ENCODE data around the gene LMOD2. TPM values are rescaled to one million over a fixed set of nuclear protein-coding genes. Genes with fewer than 3 reads are reported as not detected.

Gene LMOD2
- total RNA-seq, 1 experiment from 2014 or later, result not detected

GRCh38 chr7:123679614-123680013 is 23.9 kb downstream of the LMOD2 start:
- RAD21 ChIA-PET (ENCODE audit: low non-redundant PET in 1 of 2, low total read pairs in 2 of 2, uncharacterized antibody in 2 of 2, unreplicated experiment in 2 of 2), result no interaction called here
- ATAC-seq (no peak), DNase-seq (ENCODE audit: low read depth, low spot score) (no peak)
- H3K9ac ChIP-seq (ENCODE audit: low read length), result no peak overlapping the region
- CTCF ChIA-PET, result no interaction called here
- no peaks in the 10 kb centered on the region for H3K79me2 ChIP-seq (ENCODE audit: insufficient read depth, low read length)
- H3K9me2 ChIP-seq (ENCODE audit: insufficient read depth), result no peaks in the 10 kb centered on the region
- no peak overlapping the region for H3K27ac ChIP-seq (ENCODE audit: low read depth, low read length)
- intact Hi-C loops (cut with micrococcal nuclease), result loop anchor here (5.0 kb wide), 2 partner anchors 97 to 187 kb away; no protein-coding TSS in a partner anchor
- H4K20me1 ChIP-seq (ENCODE audit: insufficient read depth), result no peaks in the 10 kb centered on the region
- no peak for TF ChIP-seq EZH2phosphoT487 (IDR thresholded peaks at IDR 0.05; ENCODE audit: borderline replicate concordance)
- no peak for TF ChIP-seq ELF1 (IDR thresholded peaks at IDR 0.05; ENCODE audit: borderline replicate concordance, low read depth)
- TF ChIP-seq, protein P1, sequence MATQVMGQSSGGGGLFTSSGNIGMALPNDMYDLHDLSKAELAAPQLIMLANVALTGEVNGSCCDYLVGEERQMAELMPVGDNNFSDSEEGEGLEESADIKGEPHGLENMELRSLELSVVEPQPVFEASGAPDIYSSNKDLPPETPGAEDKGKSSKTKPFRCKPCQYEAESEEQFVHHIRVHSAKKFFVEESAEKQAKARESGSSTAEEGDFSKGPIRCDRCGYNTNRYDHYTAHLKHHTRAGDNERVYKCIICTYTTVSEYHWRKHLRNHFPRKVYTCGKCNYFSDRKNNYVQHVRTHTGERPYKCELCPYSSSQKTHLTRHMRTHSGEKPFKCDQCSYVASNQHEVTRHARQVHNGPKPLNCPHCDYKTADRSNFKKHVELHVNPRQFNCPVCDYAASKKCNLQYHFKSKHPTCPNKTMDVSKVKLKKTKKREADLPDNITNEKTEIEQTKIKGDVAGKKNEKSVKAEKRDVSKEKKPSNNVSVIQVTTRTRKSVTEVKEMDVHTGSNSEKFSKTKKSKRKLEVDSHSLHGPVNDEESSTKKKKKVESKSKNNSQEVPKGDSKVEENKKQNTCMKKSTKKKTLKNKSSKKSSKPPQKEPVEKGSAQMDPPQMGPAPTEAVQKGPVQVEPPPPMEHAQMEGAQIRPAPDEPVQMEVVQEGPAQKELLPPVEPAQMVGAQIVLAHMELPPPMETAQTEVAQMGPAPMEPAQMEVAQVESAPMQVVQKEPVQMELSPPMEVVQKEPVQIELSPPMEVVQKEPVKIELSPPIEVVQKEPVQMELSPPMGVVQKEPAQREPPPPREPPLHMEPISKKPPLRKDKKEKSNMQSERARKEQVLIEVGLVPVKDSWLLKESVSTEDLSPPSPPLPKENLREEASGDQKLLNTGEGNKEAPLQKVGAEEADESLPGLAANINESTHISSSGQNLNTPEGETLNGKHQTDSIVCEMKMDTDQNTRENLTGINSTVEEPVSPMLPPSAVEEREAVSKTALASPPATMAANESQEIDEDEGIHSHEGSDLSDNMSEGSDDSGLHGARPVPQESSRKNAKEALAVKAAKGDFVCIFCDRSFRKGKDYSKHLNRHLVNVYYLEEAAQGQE (IDR thresholded peaks at IDR 0.05; ENCODE audit: low read depth), result no peak
- TF ChIP-seq FOSL1 (IDR thresholded peaks at IDR 0.05; ENCODE audit: low read depth), result no peak
- no peak for TF ChIP-seq CEBPB (IDR thresholded peaks at IDR 0.05; ENCODE audit: low read depth)
- TF ChIP-seq, protein P2, sequence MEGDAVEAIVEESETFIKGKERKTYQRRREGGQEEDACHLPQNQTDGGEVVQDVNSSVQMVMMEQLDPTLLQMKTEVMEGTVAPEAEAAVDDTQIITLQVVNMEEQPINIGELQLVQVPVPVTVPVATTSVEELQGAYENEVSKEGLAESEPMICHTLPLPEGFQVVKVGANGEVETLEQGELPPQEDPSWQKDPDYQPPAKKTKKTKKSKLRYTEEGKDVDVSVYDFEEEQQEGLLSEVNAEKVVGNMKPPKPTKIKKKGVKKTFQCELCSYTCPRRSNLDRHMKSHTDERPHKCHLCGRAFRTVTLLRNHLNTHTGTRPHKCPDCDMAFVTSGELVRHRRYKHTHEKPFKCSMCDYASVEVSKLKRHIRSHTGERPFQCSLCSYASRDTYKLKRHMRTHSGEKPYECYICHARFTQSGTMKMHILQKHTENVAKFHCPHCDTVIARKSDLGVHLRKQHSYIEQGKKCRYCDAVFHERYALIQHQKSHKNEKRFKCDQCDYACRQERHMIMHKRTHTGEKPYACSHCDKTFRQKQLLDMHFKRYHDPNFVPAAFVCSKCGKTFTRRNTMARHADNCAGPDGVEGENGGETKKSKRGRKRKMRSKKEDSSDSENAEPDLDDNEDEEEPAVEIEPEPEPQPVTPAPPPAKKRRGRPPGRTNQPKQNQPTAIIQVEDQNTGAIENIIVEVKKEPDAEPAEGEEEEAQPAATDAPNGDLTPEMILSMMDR (IDR thresholded peaks at IDR 0.05 in 2 of 3, conservative IDR thresholded peaks at IDR 0.05 in 1 of 3; ENCODE audit: borderline replicate concordance in 1 of 3, insufficient read depth in 1 of 3, low read depth in 2 of 3, low read length in 2 of 3), result no peak
- TF ChIP-seq SP1 (IDR thresholded peaks at IDR 0.05; ENCODE audit: low read depth), result no peak
- TF ChIP-seq, protein P3, sequence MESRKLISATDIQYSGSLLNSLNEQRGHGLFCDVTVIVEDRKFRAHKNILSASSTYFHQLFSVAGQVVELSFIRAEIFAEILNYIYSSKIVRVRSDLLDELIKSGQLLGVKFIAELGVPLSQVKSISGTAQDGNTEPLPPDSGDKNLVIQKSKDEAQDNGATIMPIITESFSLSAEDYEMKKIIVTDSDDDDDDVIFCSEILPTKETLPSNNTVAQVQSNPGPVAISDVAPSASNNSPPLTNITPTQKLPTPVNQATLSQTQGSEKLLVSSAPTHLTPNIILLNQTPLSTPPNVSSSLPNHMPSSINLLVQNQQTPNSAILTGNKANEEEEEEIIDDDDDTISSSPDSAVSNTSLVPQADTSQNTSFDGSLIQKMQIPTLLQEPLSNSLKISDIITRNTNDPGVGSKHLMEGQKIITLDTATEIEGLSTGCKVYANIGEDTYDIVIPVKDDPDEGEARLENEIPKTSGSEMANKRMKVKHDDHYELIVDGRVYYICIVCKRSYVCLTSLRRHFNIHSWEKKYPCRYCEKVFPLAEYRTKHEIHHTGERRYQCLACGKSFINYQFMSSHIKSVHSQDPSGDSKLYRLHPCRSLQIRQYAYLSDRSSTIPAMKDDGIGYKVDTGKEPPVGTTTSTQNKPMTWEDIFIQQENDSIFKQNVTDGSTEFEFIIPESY (IDR thresholded peaks at IDR 0.05; ENCODE audit: extremely low read depth, insufficient replicate concordance, low read length), result no peak
- no peak for TF ChIP-seq POLR2AphosphoS5 (IDR thresholded peaks at IDR 0.05; ENCODE audit: low read depth, low read length)
- TF ChIP-seq TCF7L2 (IDR thresholded peaks at IDR 0.05; ENCODE audit: borderline replicate concordance, extremely low read depth, insufficient read depth, insufficient read length), result no peak
- TF ChIP-seq POLR2A (IDR thresholded peaks at IDR 0.05; ENCODE audit: borderline replicate concordance, extremely low read depth, insufficient read depth, insufficient read length), result no peak
- no peak for TF ChIP-seq EZH2 (IDR thresholded peaks at IDR 0.05)
- TF ChIP-seq, protein P4, sequence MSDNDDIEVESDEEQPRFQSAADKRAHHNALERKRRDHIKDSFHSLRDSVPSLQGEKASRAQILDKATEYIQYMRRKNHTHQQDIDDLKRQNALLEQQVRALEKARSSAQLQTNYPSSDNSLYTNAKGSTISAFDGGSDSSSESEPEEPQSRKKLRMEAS (IDR thresholded peaks at IDR 0.05), result no peak
- no peak for TF ChIP-seq SIN3A (IDR thresholded peaks at IDR 0.05; ENCODE audit: low read depth)
- no peak for TF ChIP-seq JUND (IDR thresholded peaks at IDR 0.05)
- no peak for TF ChIP-seq ATF3 (IDR thresholded peaks at IDR 0.05)
- TF ChIP-seq YY1 (IDR thresholded peaks at IDR 0.05; ENCODE audit: extremely low read depth, insufficient replicate concordance, low read depth, low read length), result no peak
- TF ChIP-seq ZNF274 (IDR thresholded peaks at IDR 0.05; ENCODE audit: low read depth, low read length), result no peak
- POLR2A ChIA-PET, result no interaction called here
- no peak overlapping the region for H3K4me3 ChIP-seq (replicated peaks in 1 of 2; ENCODE audit: low read depth in 1 of 2, low read length in 2 of 2)
- no peaks in the 10 kb centered on the region for H3K9me3 ChIP-seq (ENCODE audit: control insufficient read depth in 1 of 2, insufficient read depth in 1 of 2, low read depth in 1 of 2, low read length in 2 of 2)
- no peak overlapping the region for H3K4me2 ChIP-seq (ENCODE audit: low read length)
- BruUV-seq (replicated peaks), result no TSS peak
- no peaks in the 10 kb centered on the region for H3K4me1 ChIP-seq (ENCODE audit: control insufficient read depth in 1 of 2, insufficient read depth in 2 of 2, low read length in 2 of 2)
- no peak overlapping the region for H2AFZ ChIP-seq (ENCODE audit: low read depth, low read length, poor library complexity, severe bottlenecking)
- no peaks in the 10 kb centered on the region for H3K27me3 ChIP-seq (ENCODE audit: insufficient read depth, low read length)
- peaks cover 4 to 7% of the 10 kb centered on the region in 2 experiments; a peak in 3 of 4 replicates for H3K36me3 ChIP-seq (ENCODE audit: control insufficient read depth in 1 of 2, insufficient read depth in 2 of 2, low read length in 2 of 2)

All from HCT116 (cell line).